Breast epithelium (tissue), 4 donors: ENCODE measurements around the gene PTPRN2. TPM values are rescaled to one million over a fixed set of nuclear protein-coding genes. Genes with fewer than 3 reads are reported as not detected.

ENCODE experiments used
- DNase-seq, 2 donors: peaks; one replicate each; pipeline ENCODE4 v3.0.0-alpha.2; 2019; ENCODE audit warnings: low spot score in 2 of 2
- H3K27ac ChIP-seq, 2 donors: fragments of 200-600 bp; sonication (generic) in 1 of 2; one replicate each; pipeline ENCODE4 v1.5.1; 2016 to 2019; ENCODE audit warnings: mild to moderate bottlenecking in 1 of 2
- H3K27me3 ChIP-seq, 2 donors: fragments of 200-600 bp; sonication (generic) in 1 of 2; one replicate each; pipeline versions ENCODE4 v1.5.1 to v1.6.0; 2017 to 2019; ENCODE audit warnings: control low read depth in 1 of 2, mild to moderate bottlenecking in 1 of 2
- H3K36me3 ChIP-seq: fragments of 200-600 bp; one replicate; pipeline ENCODE4 v1.5.1; 2019
- H3K4me1 ChIP-seq, 2 donors: fragments of 200-600 bp; sonication (generic); one replicate each; pipeline ENCODE4 v1.5.1; 2016 to 2019; ENCODE audit warnings: control low read depth in 1 of 2
- H3K4me3 ChIP-seq, 3 donors: fragments of 200-600 bp; sonication (generic); 1 replicate in 2 of 3; 2 replicates in 1 of 3; pipeline ENCODE4 v1.5.1; 2016 to 2019; ENCODE audit warnings: mild to moderate bottlenecking in 3 of 3, moderate library complexity in 2 of 3
- H3K9me3 ChIP-seq, 2 donors: fragments of 200-600 bp; sonication (generic) in 1 of 2; one replicate each; pipeline ENCODE4 v1.5.1; 2016 to 2019; ENCODE audit warnings: control low read depth in 1 of 2
- CTCF ChIP-seq, 3 donors: fragments of 450-650 bp; IDR thresholded peaks; one replicate each; pipeline ENCODE4 v1.5.1; 2016 to 2017; ENCODE audit warnings: antibody characterized with exemption in 3 of 3, mild to moderate bottlenecking in 3 of 3, moderate library complexity in 3 of 3
- POLR2A ChIP-seq: fragments of 450-650 bp; IDR thresholded peaks from one replicate; pipeline ENCODE4 v1.6.1; 2016; ENCODE audit warnings: antibody characterized with exemption, mild to moderate bottlenecking, moderate library complexity
- POLR2AphosphoS5 ChIP-seq, 3 donors: sonication (generic); formaldehyde crosslinking; IDR thresholded peaks; one replicate each; pipeline ENCODE4 v1.6.1; 2017; ENCODE audit warnings: antibody characterized with exemption in 3 of 3
- intact Hi-C: fragments of 100-400 bp; cut with DNase I; formaldehyde crosslinking; loops from one replicate; pipeline ENCODE4 v1.15.1; 2023; ENCODE audit warnings: low total_unique reads
- total RNA-seq, 3 donors: library from RNA; depleted of rRNA; stranded (reverse); fragments of >200 nt; gene quantifications; one replicate each; pipeline ENCODE4 v1.1.0, GENCODE V29; 2016

The PTPRN2 gene
- total RNA-seq, 3 donors from 2014 or later, result 1.6 to 2.2 (median 2.2) TPM

- Histone ChIP-seq H3K36me3 (no peaks in the 10 kb centered on the region), H3K27ac (no peak overlapping the region), H3K9me3 (no peaks in the 10 kb centered on the region), H3K4me1 (no peaks in the 10 kb centered on the region), H3K27me3 (peaks cover 0 to 10% of the 10 kb centered on the region in 2 donors), H3K4me3 (no peak overlapping the region)
- no peak for TF ChIP-seq POLR2AphosphoS5 (IDR thresholded peaks at IDR 0.05)
- TF ChIP-seq POLR2A, result no peak
- TF ChIP-seq CTCF (IDR thresholded peaks at IDR 0.05), result no peak
- intact Hi-C loops, result no loop called here
- DNase-seq, result peak in 1 of 2 donors; percentile 28
Measured at GRCh38 chr7:157892751-157893523, 694.7 kb downstream of the PTPRN2 start.

DNA sequence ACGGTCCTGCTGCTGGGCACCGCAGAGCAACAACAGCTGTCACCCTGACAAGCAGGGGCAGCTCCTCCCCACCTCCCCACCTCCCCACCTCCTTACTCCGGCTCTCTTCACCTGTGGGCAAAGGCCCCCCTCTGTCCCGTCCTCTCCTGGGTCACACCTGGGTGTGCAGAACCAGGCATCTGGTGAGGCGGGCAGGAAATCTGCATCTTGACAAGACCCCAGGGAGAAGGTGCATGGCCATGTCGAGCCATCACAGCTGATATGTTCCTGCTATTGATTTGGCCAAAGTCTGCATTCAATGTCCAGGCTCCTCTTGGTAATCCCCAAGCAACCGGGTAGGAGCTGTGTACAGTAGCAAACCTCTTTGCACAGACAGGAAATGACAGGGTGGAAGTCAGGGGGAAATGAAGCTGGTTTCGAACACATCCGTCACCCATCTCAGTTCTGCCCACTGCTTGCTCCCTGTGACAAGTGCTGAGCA, 696.7 kb downstream of the PTPRN2 start:
- no peak overlapping the region for H3K27ac ChIP-seq
- TF ChIP-seq POLR2A (no peak), CTCF (IDR thresholded peaks at IDR 0.05) (no peak)
- no peak overlapping the region for H3K4me3 ChIP-seq
- H3K9me3 ChIP-seq, result no peaks in the 10 kb centered on the region
- no peaks in the 10 kb centered on the region for H3K36me3 ChIP-seq
- H3K4me1 ChIP-seq, result no peaks in the 10 kb centered on the region
- peaks cover 0 to 8% of the 10 kb centered on the region in 2 donors for H3K27me3 ChIP-seq
- DNase-seq, result peak in 1 of 2 donors; percentile 39
- intact Hi-C loops, result no loop called here

DNA sequence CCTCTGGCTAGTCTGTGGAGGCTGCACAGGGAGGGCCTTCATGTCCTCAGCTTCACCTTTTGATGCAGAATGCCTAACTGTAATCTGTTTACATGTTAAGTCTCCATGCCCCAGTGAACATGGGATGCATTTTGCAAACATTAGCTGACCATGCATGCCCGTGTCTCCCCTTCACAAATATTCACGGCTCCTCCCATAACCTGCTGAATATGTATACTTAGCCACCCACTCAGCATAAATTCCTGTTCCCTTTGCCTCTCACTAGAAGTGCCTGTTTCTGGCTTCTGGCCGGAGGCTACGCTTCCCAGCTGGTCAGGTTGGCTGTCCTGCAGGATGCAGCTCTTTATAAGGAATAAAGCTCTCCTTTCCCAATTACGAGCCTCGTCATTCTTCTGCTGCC, 698.1 kb downstream of the PTPRN2 start:
- Histone ChIP-seq H3K4me1 (no peaks in the 10 kb centered on the region), H3K27me3 (peaks cover 0 to 8% of the 10 kb centered on the region in 2 donors), H3K9me3 (peaks cover 0 to 10% of the 10 kb centered on the region in 2 donors), H3K27ac (no peak overlapping the region), H3K4me3 (no peak overlapping the region), H3K36me3 (no peaks in the 10 kb centered on the region)
- intact Hi-C loops, result no loop called here
- no peak for DNase-seq
- TF ChIP-seq CTCF (IDR thresholded peaks at IDR 0.05) (no peak), POLR2AphosphoS5 (IDR thresholded peaks at IDR 0.05) (no peak), POLR2A (no peak)

DNA sequence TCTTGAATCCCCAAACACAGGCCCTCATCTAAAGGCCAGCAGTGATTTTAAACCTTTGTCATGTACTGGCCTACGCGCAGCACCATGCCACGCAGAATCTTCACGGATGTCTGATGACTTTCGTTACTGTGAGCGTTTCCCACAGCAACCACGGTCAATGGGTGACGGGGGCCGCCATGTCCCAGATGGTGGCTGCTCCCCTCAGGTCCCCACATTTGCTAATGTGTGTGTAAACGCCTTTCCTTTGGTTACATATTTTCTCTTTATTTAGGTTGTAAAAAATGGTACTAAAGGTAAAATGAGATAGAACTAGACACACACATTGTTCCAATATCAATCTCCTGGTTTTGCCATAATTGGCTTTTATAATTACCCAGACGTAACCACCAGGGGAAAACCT, 699.0 kb downstream of the PTPRN2 start:
- Histone ChIP-seq H3K27ac (no peak overlapping the region), H3K36me3 (no peaks in the 10 kb centered on the region)

More for the DNA sequence above, 699.0 kb downstream of the PTPRN2 start:
- intact Hi-C loops, result no loop called here
- H3K4me3 ChIP-seq, result no peak overlapping the region
- TF ChIP-seq CTCF (IDR thresholded peaks at IDR 0.05) (no peak), POLR2AphosphoS5 (IDR thresholded peaks at IDR 0.05) (no peak), POLR2A (no peak)
- DNase-seq, result no peak
- no peaks in the 10 kb centered on the region for H3K4me1 ChIP-seq
- peaks cover 0 to 16% of the 10 kb centered on the region in 2 donors for H3K9me3 ChIP-seq
- H3K27me3 ChIP-seq, result peaks cover 0 to 5% of the 10 kb centered on the region in 2 donors
